ENCODE results near the gene PHLPP1. TPM values are rescaled to one million over a fixed set of nuclear protein-coding genes. Genes with fewer than 3 reads are reported as not detected.

PHLPP1 gene
- total RNA-seq, 1 experiment from 2014 or later = 39.9 TPM

- Histone ChIP-seq H3K18ac (ENCODE audit: insufficient read length, low read depth, low read length) (no peak overlapping the region), H2AK5ac (ENCODE audit: insufficient read length, low read length) (no peak overlapping the region), H3K27ac (ENCODE audit: insufficient read length, low read depth, low read length) (no peak overlapping the region), H3T11ph (ENCODE audit: low read length) (no peak overlapping the region), H2AFZ (ENCODE audit: low read length) (no peak overlapping the region), H2BK120ac (ENCODE audit: low read depth, low read length, poor library complexity, severe bottlenecking) (no peak overlapping the region), H2BK5ac (ENCODE audit: insufficient read length, low read length) (no peak overlapping the region), H3K56ac (ENCODE audit: insufficient read length, low read depth, low read length) (no peak overlapping the region), H3K27me3 (ENCODE audit: insufficient read depth, low read length) (no peaks in the 10 kb centered on the region), H2BK20ac (ENCODE audit: low read depth, low read length, poor library complexity, severe bottlenecking) (no peak overlapping the region), H3K9me3 (ENCODE audit: control insufficient read depth, low read depth, low read length) (no peaks in the 10 kb centered on the region), H2BK12ac (ENCODE audit: insufficient read length, low read depth, low read length) (no peak overlapping the region), H3K23ac (ENCODE audit: insufficient read length, low read depth, low read length) (no peak overlapping the region), H4K5ac (ENCODE audit: insufficient read length, low read depth, low read length) (no peak overlapping the region), H3K4me2 (ENCODE audit: insufficient read depth, insufficient read length, low read length) (no peak overlapping the region), H3K79me1 (ENCODE audit: insufficient read depth, low read depth, low read length, poor library complexity, severe bottlenecking) (peaks cover 4% of the 10 kb centered on the region), H4K91ac (ENCODE audit: insufficient read length, low read depth, low read length) (no peak overlapping the region), H3K23me2 (ENCODE audit: insufficient read length, low read depth, low read length, poor library complexity, severe bottlenecking) (no peaks in the 10 kb centered on the region), H4K20me1 (ENCODE audit: control insufficient read depth, insufficient read depth, insufficient read length) (no peaks in the 10 kb centered on the region), H2BK15ac (ENCODE audit: low read depth, low read length) (no peak overlapping the region), H3K4me1 (ENCODE audit: insufficient read depth, low read length) (peaks cover 22% of the 10 kb centered on the region), H3K79me2 (ENCODE audit: insufficient read depth, low read length) (peaks cover 33% of the 10 kb centered on the region; the same call in 1 of the 2 replicates), H3K4ac (ENCODE audit: low read depth, low read length) (no peak overlapping the region), H3K14ac (ENCODE audit: insufficient read depth, low read length) (no peak overlapping the region), H3K9ac (ENCODE audit: extremely low read depth, insufficient read length, low read length) (no peak overlapping the region), H4K8ac (replicated peaks; ENCODE audit: insufficient read length, low read depth, low read length) (no peak overlapping the region)
- no peak for DNase-seq
- peaks cover 83 to 86% of the 10 kb centered on the region in 2 experiments for H3K4me1 Mint-ChIP-seq
- WGBS (ENCODE audit: extremely low coverage, insufficient read length, low lambda C conversion rate) = no CpG with 5 or more reads among the region's 3 CpGs
- no peaks in the 10 kb centered on the region; a peak in 1 of 7 replicates for H3K36me3 Mint-ChIP-seq (ENCODE audit: insufficient read depth in 1 of 3, low read depth in 3 of 3)
- H3K27me3 Mint-ChIP-seq (ENCODE audit: low read depth) = no peaks in the 10 kb centered on the region
- no peak for TF ChIP-seq CTCF (conservative IDR thresholded peaks at IDR 0.05)
- no peak overlapping the region; a peak in 1 of 7 replicates for H3K27ac Mint-ChIP-seq
- no peak overlapping the region for H3K4me3 Mint-ChIP-seq
- H3K9me3 Mint-ChIP-seq = no peaks in the 10 kb centered on the region
These were observed 82.0 kb downstream of the PHLPP1 start for GRCh38 chr18:62797329-62797728.

Data from H9 (cell line).